GM12892 (cell line): ENCODE results near the gene DEFB124.

Experiments
- POLR2A ChIP-seq: IDR thresholded peaks from 2 replicates; pipeline ENCODE4 v1.6.1; 2011; ENCODE audit warnings: low read depth, low read length, control low read depth
- POLR2AphosphoS5 ChIP-seq: IDR thresholded peaks from 2 replicates; pipeline ENCODE4 v1.6.1; 2011; ENCODE audit warnings: low read depth, low read length, control low read depth
- TAF1 ChIP-seq: IDR thresholded peaks from 2 replicates; pipeline ENCODE4 v1.6.1; 2011; ENCODE audit warnings: low read depth, mild to moderate bottlenecking, control low read depth, low read length, borderline replicate concordance

DNA sequence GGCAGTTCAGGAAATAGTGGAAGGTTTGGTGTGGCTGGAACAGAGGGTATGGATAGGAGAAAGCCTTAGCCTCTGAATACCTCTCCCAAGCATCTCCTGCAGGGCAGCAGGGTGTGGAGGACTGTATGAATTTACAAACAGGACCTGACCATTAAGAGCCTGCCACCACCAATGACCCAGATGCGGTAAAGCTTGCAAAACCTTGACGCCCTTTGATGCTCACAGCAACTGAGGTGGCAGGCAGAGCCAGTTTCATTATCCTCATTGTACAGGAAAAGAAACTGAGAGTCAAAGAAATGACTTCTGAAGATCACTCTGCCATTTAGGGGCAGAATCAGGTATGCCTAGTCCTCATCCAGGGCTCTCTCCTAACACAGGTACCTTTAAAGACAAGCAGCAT, 41.7 kb upstream of the DEFB124 start:
- TF ChIP-seq POLR2A (no peak), POLR2AphosphoS5 (no peak), TAF1 (no peak)
